Esophagus squamous epithelium (tissue), 4 donors: ENCODE data around the gene ZNF277.

Experiments
- CTCF ChIP-seq, 6 experiments: fragments of 450-650 bp in 4 of 6; fragments of 200-600 bp in 2 of 6; sonication (generic) in 2 of 6; IDR thresholded peaks; one replicate each; pipeline ENCODE4 v1.5.1; 2016 to 2019; ENCODE audit warnings: antibody characterized with exemption in 6 of 6, mild to moderate bottlenecking in 4 of 6, moderate library complexity in 4 of 6
- POLR2A ChIP-seq, 4 donors: fragments of 450-650 bp; IDR thresholded peaks; one replicate each; pipeline ENCODE4 v1.6.1; 2017; ENCODE audit warnings: antibody characterized with exemption in 4 of 4, mild to moderate bottlenecking in 4 of 4, moderate library complexity in 3 of 4

GRCh38 chr7:112173568-112173905 is 33.0 kb upstream of the ZNF277 start:
- no peak for TF ChIP-seq CTCF (IDR thresholded peaks at IDR 0.05)
- no peak for TF ChIP-seq POLR2A (IDR thresholded peaks at IDR 0.05)
